Measurements from ENCODE around the gene MYBPC1.

DNA sequence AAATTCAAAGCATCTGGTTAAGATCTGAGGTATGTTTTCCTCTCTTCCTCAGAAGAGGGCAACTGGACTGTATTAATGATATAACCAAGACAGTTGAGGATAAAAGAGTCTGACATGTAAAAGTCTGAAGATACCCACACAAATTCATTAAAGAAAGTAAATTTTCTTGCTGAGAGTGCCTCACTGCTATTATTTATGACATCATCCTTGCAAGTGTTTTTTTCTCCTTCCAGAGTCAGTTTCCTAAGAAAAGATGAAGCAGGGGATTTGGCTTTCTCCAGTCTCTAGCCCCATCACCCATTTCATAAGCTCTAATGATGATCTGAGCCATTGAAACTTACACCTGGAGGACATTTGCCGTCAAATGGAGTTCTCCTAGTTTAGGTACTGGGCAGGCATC lies 21.0 kb upstream of the MYBPC1 start:
- TF ChIP-seq, protein P1, sequence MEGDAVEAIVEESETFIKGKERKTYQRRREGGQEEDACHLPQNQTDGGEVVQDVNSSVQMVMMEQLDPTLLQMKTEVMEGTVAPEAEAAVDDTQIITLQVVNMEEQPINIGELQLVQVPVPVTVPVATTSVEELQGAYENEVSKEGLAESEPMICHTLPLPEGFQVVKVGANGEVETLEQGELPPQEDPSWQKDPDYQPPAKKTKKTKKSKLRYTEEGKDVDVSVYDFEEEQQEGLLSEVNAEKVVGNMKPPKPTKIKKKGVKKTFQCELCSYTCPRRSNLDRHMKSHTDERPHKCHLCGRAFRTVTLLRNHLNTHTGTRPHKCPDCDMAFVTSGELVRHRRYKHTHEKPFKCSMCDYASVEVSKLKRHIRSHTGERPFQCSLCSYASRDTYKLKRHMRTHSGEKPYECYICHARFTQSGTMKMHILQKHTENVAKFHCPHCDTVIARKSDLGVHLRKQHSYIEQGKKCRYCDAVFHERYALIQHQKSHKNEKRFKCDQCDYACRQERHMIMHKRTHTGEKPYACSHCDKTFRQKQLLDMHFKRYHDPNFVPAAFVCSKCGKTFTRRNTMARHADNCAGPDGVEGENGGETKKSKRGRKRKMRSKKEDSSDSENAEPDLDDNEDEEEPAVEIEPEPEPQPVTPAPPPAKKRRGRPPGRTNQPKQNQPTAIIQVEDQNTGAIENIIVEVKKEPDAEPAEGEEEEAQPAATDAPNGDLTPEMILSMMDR (tag by site-specific recombination; IDR thresholded peaks at IDR 0.05): no peak
- TF ChIP-seq ZNF223 (tag by site-specific recombination; IDR thresholded peaks at IDR 0.05) (no peak), ZNF274 (IDR thresholded peaks at IDR 0.05; ENCODE audit: low read length) (no peak), ZNF274 (tag by site-specific recombination; IDR thresholded peaks at IDR 0.05; ENCODE audit: borderline replicate concordance) (no peak), ZNF138 (tag by site-specific recombination; IDR thresholded peaks at IDR 0.05; ENCODE audit: borderline replicate concordance) (no peak), SP2 (tag by site-specific recombination; IDR thresholded peaks at IDR 0.05) (no peak), ZNF677 (tag by site-specific recombination; IDR thresholded peaks at IDR 0.05) (no peak), ZNF510 (tag by site-specific recombination; IDR thresholded peaks at IDR 0.05; ENCODE audit: insufficient replicate concordance) (no peak), HOXC10 (CRISPR knock-in tag; IDR thresholded peaks at IDR 0.05) (no peak), ZNF670 (tag by site-specific recombination; IDR thresholded peaks at IDR 0.05; ENCODE audit: low read depth) (no peak), ZNF530 (tag by site-specific recombination; IDR thresholded peaks at IDR 0.05; ENCODE audit: low read depth) (no peak)

All from HEK293 (cell line).